CD4-positive, CD25-positive, alpha-beta regulatory T cell (primary cell): ENCODE data around the gene TNNT3. TPM values are rescaled to one million over a fixed set of nuclear protein-coding genes. Genes with fewer than 3 reads are reported as not detected.

ENCODE experiments used
- ATAC-seq, 2 donors: fragments of 150-1000 bp; cut with Tn5 transposase; one replicate each; pipeline ENCODE4 v1.10.0; 2021; ENCODE audit warnings: low read depth in 2 of 2, moderate number of reproducible peaks in 2 of 2, moderate library complexity in 1 of 2
- DNase-seq, 3 donors: peaks; one replicate each; pipeline versions ENCODE4 v3.0.0 to v3.0.0-alpha.2; 2012 to 2022; ENCODE audit warnings: mixed read lengths in 1 of 3
- H3K27ac ChIP-seq: one replicate; pipeline ENCODE4 v1.7.0; 2013; ENCODE audit warnings: mild to moderate bottlenecking, low read length; ENCODE audit not compliant: insufficient read depth, poor library complexity, severe bottlenecking
- H3K27me3 ChIP-seq: one replicate; pipeline ENCODE4 v1.7.0; 2013; ENCODE audit warnings: low read length; ENCODE audit not compliant: control insufficient read depth, insufficient read depth
- H3K36me3 ChIP-seq: one replicate; pipeline ENCODE4 v1.7.0; 2013; ENCODE audit warnings: mild to moderate bottlenecking, low read length, moderate library complexity; ENCODE audit not compliant: control insufficient read depth, insufficient read depth
- H3K4me1 ChIP-seq: 2 replicates; pipeline ENCODE4 v1.7.0; 2013; ENCODE audit warnings: mild to moderate bottlenecking, low read length; ENCODE audit not compliant: insufficient read depth, control insufficient read depth, poor library complexity, severe bottlenecking
- H3K4me3 ChIP-seq: one replicate; pipeline ENCODE4 v1.7.0; 2013; ENCODE audit warnings: low read depth, mild to moderate bottlenecking, low read length, moderate library complexity
- H3K9me3 ChIP-seq, 2 experiments: 1 replicate in 1 of 2; 2 replicates in 1 of 2; pipeline ENCODE4 v1.7.0; 2013; ENCODE audit warnings: low read length in 2 of 2, mild to moderate bottlenecking in 1 of 2, moderate library complexity in 1 of 2; ENCODE audit not compliant: control insufficient read depth in 2 of 2
- H3K27ac Mint-ChIP-seq, 3 donors: one replicate each; pipeline ENCODE4 v1.8.0; 2020 to 2022; ENCODE audit warnings: mild to moderate bottlenecking in 3 of 3, mixed read lengths in 3 of 3, moderate library complexity in 2 of 3
- H3K27me3 Mint-ChIP-seq: one replicate; pipeline ENCODE4 v1.8.0; 2022; ENCODE audit warnings: mild to moderate bottlenecking, mixed read lengths
- H3K36me3 Mint-ChIP-seq: one replicate; pipeline ENCODE4 v1.8.0; 2020; ENCODE audit warnings: mixed read lengths
- H3K4me1 Mint-ChIP-seq, 4 donors: one replicate each; pipeline ENCODE4 v1.8.0; 2020 to 2022; ENCODE audit warnings: mixed read lengths in 4 of 4, mild to moderate bottlenecking in 1 of 4
- H3K4me3 Mint-ChIP-seq, 4 donors: one replicate each; pipeline ENCODE4 v1.8.0; 2020 to 2022; ENCODE audit warnings: mild to moderate bottlenecking in 4 of 4, mixed read lengths in 4 of 4, moderate library complexity in 3 of 4
- H3K9me3 Mint-ChIP-seq, 7 donors: one replicate each; pipeline ENCODE4 v1.8.0; 2020 to 2022; ENCODE audit warnings: mixed read lengths in 7 of 7, mild to moderate bottlenecking in 3 of 7, moderate library complexity in 2 of 7
- polyA plus RNA-seq, 4 donors: library from polyadenylated mRNA; unstranded; fragments of 300-500 nt; fragmentation: Illumina TruSeq; gene quantifications; one replicate each; pipeline ENCODE4 v1.2.3, GENCODE V29; 2021
- total RNA-seq: library from RNA; stranded (reverse); gene quantifications from one replicate; pipeline ENCODE4 v1.2.3, GENCODE V29; 2022

Gene TNNT3
- total and polyA plus RNA-seq, 5 donors from 2014 or later = 1.6 to 19.4 TPM; not detected in 3

DNA sequence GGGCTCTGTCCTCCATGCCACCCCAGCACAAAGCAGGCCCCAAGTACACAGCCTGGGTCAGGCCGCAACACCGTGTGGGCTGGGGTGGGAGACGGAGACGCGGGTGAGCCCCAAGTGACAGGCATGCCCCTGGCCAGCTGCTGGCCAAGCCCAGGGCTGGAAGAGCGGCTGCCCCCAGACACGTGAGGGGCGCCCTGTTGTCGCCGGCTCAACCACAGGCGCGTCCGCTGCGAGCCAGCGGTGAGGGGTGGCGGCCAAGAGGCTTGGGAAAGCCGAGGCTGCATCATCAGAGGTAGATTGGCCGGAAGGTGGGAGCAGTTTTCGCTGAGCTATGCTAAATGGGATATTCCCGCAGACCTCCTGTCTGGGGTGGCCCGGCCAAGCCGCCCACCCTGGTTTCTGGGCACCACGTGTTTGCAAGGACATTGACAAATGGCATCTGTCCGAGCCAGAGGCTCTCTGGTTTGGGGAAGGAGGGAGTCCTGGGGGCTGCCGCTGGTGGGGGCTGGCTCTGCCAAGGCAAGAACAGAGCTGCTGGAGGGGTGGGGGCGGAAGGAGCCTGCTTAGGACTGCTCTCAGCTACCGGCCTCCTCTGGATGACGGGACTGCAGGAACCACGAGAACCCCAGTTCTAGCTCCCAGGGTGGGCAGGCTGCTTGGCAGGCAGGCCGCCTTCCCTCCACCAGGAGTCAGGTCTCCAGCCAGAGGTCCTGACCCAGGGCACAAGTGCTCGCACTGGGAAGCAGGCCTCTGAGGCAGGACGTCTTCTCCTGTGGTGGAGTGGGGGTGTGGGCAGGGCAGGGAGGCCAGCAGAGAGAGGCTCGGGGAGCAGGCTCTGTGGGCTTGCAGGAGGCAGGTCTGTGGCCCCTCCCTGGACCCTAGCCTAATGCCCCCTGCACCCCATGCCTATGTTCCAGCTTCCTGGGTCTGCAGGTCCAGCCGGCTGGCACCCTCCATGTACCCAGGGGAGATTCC is 28.4 kb upstream of the TNNT3 start:
- Mint-ChIP-seq H3K27ac (no peak overlapping the region), H3K9me3 (no peaks in the 10 kb centered on the region), H3K4me1 (peaks cover 0 to 49% (median 15%) of the 10 kb centered on the region in 4 donors), H3K36me3 (peaks cover 3% of the 10 kb centered on the region), H3K4me3 (peak overlapping the region in 1 of 4 donors; percentile 35), H3K27me3 (peaks cover 2% of the 10 kb centered on the region)
- H3K27me3 ChIP-seq = no peaks in the 10 kb centered on the region
- H3K27ac ChIP-seq = no peak overlapping the region
- peaks cover 37% of the 10 kb centered on the region for H3K4me1 ChIP-seq
- H3K4me3 ChIP-seq = no peak overlapping the region
- H3K9me3 ChIP-seq = no peaks in the 10 kb centered on the region
- ATAC-seq (no peak), DNase-seq (no peak)
- peaks cover 14% of the 10 kb centered on the region for H3K36me3 ChIP-seq

- DNase-seq (no peak), ATAC-seq (no peak)
- H3K4me1 ChIP-seq = peaks cover 37% of the 10 kb centered on the region
- Mint-ChIP-seq H3K27me3 (peaks cover 8% of the 10 kb centered on the region), H3K36me3 (peaks cover 3% of the 10 kb centered on the region), H3K4me1 (peaks cover 0 to 47% (median 15%) of the 10 kb centered on the region in 4 donors), H3K4me3 (peak within 1 kb of the TSS in 1 of 4 donors; percentile 35), H3K9me3 (no peaks in the 10 kb centered on the region), H3K27ac (peak within 1 kb of the TSS in 2 of 3 donors; percentile 78 to 92)
- H3K36me3 ChIP-seq = peaks cover 11% of the 10 kb centered on the region
- H3K4me3 ChIP-seq = no peak within 1 kb of the TSS
- no peak within 1 kb of the TSS for H3K27ac ChIP-seq
- no peaks in the 10 kb centered on the region for H3K27me3 ChIP-seq
- H3K9me3 ChIP-seq = no peaks in the 10 kb centered on the region
These were observed 27.7 kb upstream of the TNNT3 start, which contains the start of gene PRR33 for GRCh38 chr11:1891831-1892115. Gene PRR33 (minus strand): TSS chr11:1891895. CDS start chr11:1890584, 1,311 bp downstream.

DNA sequence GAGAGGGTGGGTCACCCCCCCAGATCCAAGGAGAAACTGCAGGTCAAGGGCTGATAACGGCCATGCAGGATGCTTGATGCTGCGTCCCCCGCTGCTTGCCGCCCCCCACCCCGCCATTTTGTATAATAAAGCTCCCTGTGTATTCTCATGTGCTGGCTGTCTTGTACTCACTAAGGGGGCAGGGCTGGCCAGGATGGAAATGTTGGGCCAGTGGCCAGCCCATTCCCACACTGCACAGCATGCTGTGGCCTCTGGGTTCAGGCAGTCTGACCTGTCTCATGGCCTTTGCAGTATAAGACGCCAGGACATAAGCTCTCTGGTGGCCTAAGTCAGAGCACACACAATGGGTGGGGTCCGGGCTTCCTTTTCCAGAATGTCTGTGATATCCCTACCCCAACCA is 27.4 kb upstream of the TNNT3 start:
- DNase-seq (no peak), ATAC-seq (no peak)
- H3K9me3 ChIP-seq = no peaks in the 10 kb centered on the region
- H3K36me3 Mint-ChIP-seq = peaks cover 3% of the 10 kb centered on the region
- H3K36me3 ChIP-seq = peaks cover 11% of the 10 kb centered on the region
- peaks cover 8% of the 10 kb centered on the region for H3K27me3 Mint-ChIP-seq
- H3K4me3 Mint-ChIP-seq = no peak overlapping the region
- H3K27ac Mint-ChIP-seq = peak overlapping the region in 1 of 3 donors; percentile 78
- H3K27ac ChIP-seq = no peak overlapping the region
- peaks cover 37% of the 10 kb centered on the region for H3K4me1 ChIP-seq
- H3K4me1 Mint-ChIP-seq = peaks cover 0 to 46% (median 15%) of the 10 kb centered on the region in 4 donors
- no peak overlapping the region for H3K4me3 ChIP-seq
- no peaks in the 10 kb centered on the region for H3K9me3 Mint-ChIP-seq
- H3K27me3 ChIP-seq = no peaks in the 10 kb centered on the region

GRCh38 chr11:1892558-1892957 is 26.9 kb upstream of the TNNT3 start:
- ATAC-seq (no peak), DNase-seq (no peak)
- peaks cover 34% of the 10 kb centered on the region for H3K4me1 ChIP-seq
- H3K4me3 ChIP-seq = no peak overlapping the region
- no peaks in the 10 kb centered on the region for H3K9me3 ChIP-seq
- no peak overlapping the region for H3K27ac ChIP-seq
- peaks cover 3% of the 10 kb centered on the region for H3K36me3 Mint-ChIP-seq
- peaks cover 7% of the 10 kb centered on the region for H3K36me3 ChIP-seq
- H3K4me3 Mint-ChIP-seq = no peak overlapping the region
- peak overlapping the region in 1 of 3 donors; percentile 92 for H3K27ac Mint-ChIP-seq
- peaks cover 1% of the 10 kb centered on the region for H3K27me3 ChIP-seq
- H3K27me3 Mint-ChIP-seq = peaks cover 12% of the 10 kb centered on the region
- H3K9me3 Mint-ChIP-seq = no peaks in the 10 kb centered on the region
- H3K4me1 Mint-ChIP-seq = peaks cover 0 to 43% (median 15%) of the 10 kb centered on the region in 4 donors

DNA sequence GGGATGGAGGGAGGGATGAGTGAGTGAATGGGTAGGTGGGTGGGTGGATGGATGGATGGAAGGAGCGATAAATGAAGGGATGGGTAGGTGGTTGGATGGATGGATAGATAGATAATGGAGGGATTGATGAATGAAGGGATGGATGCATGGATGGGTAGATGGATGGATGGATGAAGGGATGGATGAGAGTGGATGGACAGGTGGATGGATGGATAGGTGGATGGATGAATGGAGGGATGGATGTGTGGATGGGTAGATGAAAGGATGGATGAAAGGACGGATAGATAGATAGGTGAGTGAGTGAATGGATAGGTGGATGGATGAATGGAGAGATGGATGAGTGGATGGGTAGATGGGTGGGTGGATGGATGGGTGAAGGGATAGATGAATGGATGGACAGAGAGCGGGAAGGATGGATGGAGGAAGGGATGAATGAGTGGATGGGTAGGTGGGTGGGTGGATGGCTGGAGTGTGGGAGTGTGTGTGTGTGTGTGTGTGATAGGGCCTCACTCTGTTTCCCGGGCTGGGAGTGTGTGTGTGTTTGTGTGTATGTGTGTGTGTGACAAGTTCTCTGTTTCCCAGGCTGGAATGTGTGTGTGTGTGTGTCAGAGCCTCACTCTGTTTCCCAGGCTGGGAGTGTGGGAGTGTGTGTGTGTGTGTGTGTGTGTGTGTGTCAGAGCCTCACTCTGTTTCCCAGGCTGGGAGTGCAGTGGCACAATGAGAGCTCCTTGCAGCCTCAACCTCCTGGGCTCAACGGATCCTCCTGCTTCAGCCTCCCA is 25.7 kb upstream of the TNNT3 start:
- Histone ChIP-seq H3K9me3 (no peaks in the 10 kb centered on the region), H3K27me3 (peaks cover 4% of the 10 kb centered on the region), H3K27ac (no peak overlapping the region), H3K36me3 (no peaks in the 10 kb centered on the region), H3K4me3 (no peak overlapping the region), H3K4me1 (peaks cover 22% of the 10 kb centered on the region)
- H3K27me3 Mint-ChIP-seq = peaks cover 18% of the 10 kb centered on the region
- no peak for ATAC-seq
- H3K9me3 Mint-ChIP-seq = no peaks in the 10 kb centered on the region
- no peak overlapping the region for H3K4me3 Mint-ChIP-seq
- H3K27ac Mint-ChIP-seq = no peak overlapping the region
- DNase-seq = no peak
- H3K4me1 Mint-ChIP-seq = peaks cover 0 to 31% (median 8%) of the 10 kb centered on the region in 4 donors
- peaks cover 3% of the 10 kb centered on the region for H3K36me3 Mint-ChIP-seq

GRCh38 chr11:1894759-1895158 is 24.7 kb upstream of the TNNT3 start:
- Mint-ChIP-seq H3K27me3 (peaks cover 28% of the 10 kb centered on the region), H3K27ac (peak overlapping the region in 1 of 3 donors; percentile 79)

DNA sequence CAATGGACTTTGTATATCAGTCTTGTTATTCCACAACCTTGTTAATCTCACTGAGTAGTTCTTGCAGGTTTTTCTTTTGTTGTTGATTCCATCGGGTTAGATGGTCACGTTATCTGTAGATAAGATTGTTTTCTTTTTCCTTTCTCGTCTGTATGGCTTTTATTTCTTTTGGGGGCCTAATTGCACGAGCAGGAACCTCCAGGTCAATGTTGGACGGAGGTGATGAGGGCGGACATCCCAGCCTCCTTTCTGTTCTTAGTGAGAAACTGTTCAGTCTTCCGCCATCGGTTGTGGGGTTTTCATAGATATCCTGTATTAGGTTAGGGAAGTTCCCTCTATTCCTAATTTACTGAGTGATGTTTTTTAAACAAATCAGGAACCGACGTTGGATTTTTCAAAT is 23.0 kb upstream of the TNNT3 start:
- Histone ChIP-seq H3K9me3 (no peaks in the 10 kb centered on the region), H3K4me3 (no peak overlapping the region), H3K27ac (no peak overlapping the region), H3K4me1 (peaks cover under 1% of the 10 kb centered on the region), H3K36me3 (no peaks in the 10 kb centered on the region), H3K27me3 (peaks cover 4% of the 10 kb centered on the region)
- no peak for ATAC-seq
- DNase-seq = no peak
- H3K27me3 Mint-ChIP-seq = peaks cover 42% of the 10 kb centered on the region
- H3K9me3 Mint-ChIP-seq = no peaks in the 10 kb centered on the region
- peaks cover 0 to 16% (median 5%) of the 10 kb centered on the region in 4 donors for H3K4me1 Mint-ChIP-seq
- no peak overlapping the region for H3K27ac Mint-ChIP-seq
- H3K36me3 Mint-ChIP-seq = peaks cover 3% of the 10 kb centered on the region
- peak overlapping the region in 1 of 4 donors; percentile 43 for H3K4me3 Mint-ChIP-seq

More at GRCh38 chr11:1894759-1895158, 24.7 kb upstream of the TNNT3 start:
- no peak overlapping the region for H3K4me3 ChIP-seq
- H3K4me3 Mint-ChIP-seq = peak overlapping the region in 1 of 4 donors; percentile 44
- H3K9me3 ChIP-seq = no peaks in the 10 kb centered on the region
- H3K36me3 Mint-ChIP-seq = peaks cover 3% of the 10 kb centered on the region
- H3K4me1 Mint-ChIP-seq = peaks cover 0 to 24% (median 5%) of the 10 kb centered on the region in 4 donors
- H3K36me3 ChIP-seq = no peaks in the 10 kb centered on the region
- H3K4me1 ChIP-seq = peaks cover 12% of the 10 kb centered on the region
- H3K27ac ChIP-seq = no peak overlapping the region
- H3K9me3 Mint-ChIP-seq = no peaks in the 10 kb centered on the region
- ATAC-seq = no peak
- H3K27me3 ChIP-seq = peaks cover 4% of the 10 kb centered on the region
- no peak for DNase-seq
